Panc1 (cell line): Measurements from ENCODE around the gene NLRC5. TPM values are rescaled to one million over a fixed set of nuclear protein-coding genes. Genes with fewer than 3 reads are reported as not detected.

Experiments used
- ATAC-seq: fragments of 200-7000 bp; cut with Tn5 transposase; 2 replicates; pipeline ENCODE4 v1.9.1; 2020; ENCODE audit warnings: mild to moderate bottlenecking, moderate library complexity
- BruUV-seq: library from RNA; stranded (reverse); fragments of 400-500 nt; replicated peaks from 2 replicates; lab custom pipeline; 2021; lab: Mats Ljungman, UMichigan
- CTCF ChIA-PET: fragments of 300-600 bp; sonication (Branson Sonifier 250); formaldehyde crosslinking; loops from one replicate; lab custom pipeline; 2022; ENCODE audit warnings: antibody characterized with exemption; lab: Charles Lee
- POLR2A ChIA-PET: fragments of 300-600 bp; sonication (Branson Sonifier 250); formaldehyde crosslinking; loops from one replicate; lab custom pipeline; 2022; ENCODE audit warnings: antibody characterized with exemption; lab: Charles Lee
- DNase-seq: peaks from one replicate; pipeline ENCODE4 v3.0.0-alpha.2; 2010; ENCODE audit warnings: low read depth, low spot score
- H3K27ac ChIP-seq: 2 replicates; pipeline ENCODE4 v1.5.1; 2011; ENCODE audit warnings: mild to moderate bottlenecking, low read length, inconsistent platforms
- H3K27me3 ChIP-seq: fragments of 200-500 bp; sonication (Bioruptor generic); 2 replicates; pipeline ENCODE4 v1.6.0; 2014; ENCODE audit warnings: low read length, inconsistent platforms; ENCODE audit not compliant: control insufficient read depth, insufficient read depth
- H3K36me3 ChIP-seq: fragments of 200-500 bp; sonication (Bioruptor generic); 2 replicates; pipeline ENCODE4 v1.5.1; 2014; ENCODE audit warnings: inconsistent platforms, mild to moderate bottlenecking, low read length, moderate library complexity; ENCODE audit not compliant: control insufficient read depth, insufficient read depth
- H3K4me1 ChIP-seq: 2 replicates; pipeline ENCODE4 v1.5.1; 2011; ENCODE audit warnings: inconsistent platforms, mild to moderate bottlenecking, low read length, moderate library complexity; ENCODE audit not compliant: control insufficient read depth, insufficient read depth
- H3K4me3 ChIP-seq, 2 experiments: 2 replicates each; pipeline ENCODE4 v1.5.1; 2011 to 2012; ENCODE audit warnings: low read depth in 2 of 2, low read length in 2 of 2, mild to moderate bottlenecking in 2 of 2, inconsistent platforms in 1 of 2, moderate library complexity in 1 of 2
- H3K9me3 ChIP-seq: fragments of 200-500 bp; sonication (Bioruptor generic); 2 replicates; pipeline ENCODE4 v1.5.1; 2014; ENCODE audit warnings: low read depth, mild to moderate bottlenecking, inconsistent platforms, low read length, moderate library complexity; ENCODE audit not compliant: control insufficient read depth, insufficient read depth
- CTCF ChIP-seq: fragments of 450-650 bp; IDR thresholded peaks from 2 replicates; pipeline ENCODE4 v1.5.1; 2017; ENCODE audit warnings: mild to moderate bottlenecking
- POLR2AphosphoS5 ChIP-seq: IDR thresholded peaks from 2 replicates; pipeline ENCODE4 v1.6.1; 2012; ENCODE audit warnings: mild to moderate bottlenecking, low read depth, low read length, moderate library complexity
- SIN3A ChIP-seq: IDR thresholded peaks from 2 replicates; pipeline ENCODE4 v1.6.1; 2012; ENCODE audit warnings: low read depth, mild to moderate bottlenecking, low read length, moderate library complexity, borderline replicate concordance; ENCODE audit not compliant: insufficient read depth
- TCF7L2 ChIP-seq: IDR thresholded peaks from 2 replicates; pipeline ENCODE4 v1.6.1; 2011; ENCODE audit warnings: mild to moderate bottlenecking, low read depth, low read length, inconsistent platforms
- in situ Hi-C: cut with HindIII; loops from 2 replicates; pipeline ENCODE4 v1.10.0; 2016; ENCODE audit warnings: low sequenced_read_pairs, low pct_unique_long_range_greater_than_20kb
- intact Hi-C: fragments of 100-400 bp; cut with micrococcal nuclease; formaldehyde crosslinking; loops from one replicate; pipeline ENCODE4 v1.10.0; 2022; ENCODE audit not compliant: unreplicated experiment
- total RNA-seq: library from RNA; stranded (reverse); gene quantifications from one replicate; pipeline ENCODE4 v1.2.1, GENCODE V29; 2021; ENCODE audit not compliant: unreplicated experiment
- TF ChIP-seq, protein P1 (sequence below), 2 experiments: IDR thresholded peaks; 2 replicates each; pipeline ENCODE4 v1.6.1; 2011 to 2012; ENCODE audit warnings: low read depth in 2 of 2, control low read depth in 1 of 2, low read length in 1 of 2, mild to moderate bottlenecking in 1 of 2, moderate library complexity in 1 of 2; ENCODE audit not compliant: insufficient read depth in 1 of 2

NLRC5 gene
- total RNA-seq, 1 experiment from 2014 or later: 8.8 TPM

DNA sequence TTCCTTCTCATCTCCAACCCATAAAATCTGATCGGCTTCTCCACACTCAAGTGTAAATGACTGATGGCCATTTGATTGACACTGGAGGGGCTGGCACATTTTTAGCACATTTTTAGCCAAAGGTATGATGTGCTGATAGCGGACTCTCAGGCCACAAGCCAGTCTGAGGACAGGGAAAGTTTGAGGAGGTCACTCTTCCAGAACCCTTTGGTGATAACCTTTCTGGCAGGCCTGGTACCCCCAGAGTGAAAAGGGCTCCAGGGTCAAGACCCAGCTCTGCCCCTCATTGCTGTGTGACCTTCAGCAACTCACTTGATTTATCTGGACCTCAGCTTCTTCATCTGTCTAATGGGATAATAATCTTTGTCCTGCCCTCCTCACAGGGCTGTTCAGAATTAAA is 1.7 kb upstream of the NLRC5 start:
- Histone ChIP-seq H3K9me3 (no peaks in the 10 kb centered on the region), H3K27me3 (no peaks in the 10 kb centered on the region), H3K4me3 (no peak overlapping the region), H3K27ac (no peak overlapping the region), H3K36me3 (no peaks in the 10 kb centered on the region), H3K4me1 (peaks cover 3% of the 10 kb centered on the region; the same call in 1 of the 2 replicates)
- intact Hi-C loops (no loop called here), in situ Hi-C loops (no loop called here)
- POLR2A ChIA-PET: no interaction called here
- DNase-seq (no peak), ATAC-seq (no peak)
- TF ChIP-seq TCF7L2: no peak
- TF ChIP-seq SIN3A: no peak
- no peak for TF ChIP-seq CTCF
- TF ChIP-seq, protein P1, sequence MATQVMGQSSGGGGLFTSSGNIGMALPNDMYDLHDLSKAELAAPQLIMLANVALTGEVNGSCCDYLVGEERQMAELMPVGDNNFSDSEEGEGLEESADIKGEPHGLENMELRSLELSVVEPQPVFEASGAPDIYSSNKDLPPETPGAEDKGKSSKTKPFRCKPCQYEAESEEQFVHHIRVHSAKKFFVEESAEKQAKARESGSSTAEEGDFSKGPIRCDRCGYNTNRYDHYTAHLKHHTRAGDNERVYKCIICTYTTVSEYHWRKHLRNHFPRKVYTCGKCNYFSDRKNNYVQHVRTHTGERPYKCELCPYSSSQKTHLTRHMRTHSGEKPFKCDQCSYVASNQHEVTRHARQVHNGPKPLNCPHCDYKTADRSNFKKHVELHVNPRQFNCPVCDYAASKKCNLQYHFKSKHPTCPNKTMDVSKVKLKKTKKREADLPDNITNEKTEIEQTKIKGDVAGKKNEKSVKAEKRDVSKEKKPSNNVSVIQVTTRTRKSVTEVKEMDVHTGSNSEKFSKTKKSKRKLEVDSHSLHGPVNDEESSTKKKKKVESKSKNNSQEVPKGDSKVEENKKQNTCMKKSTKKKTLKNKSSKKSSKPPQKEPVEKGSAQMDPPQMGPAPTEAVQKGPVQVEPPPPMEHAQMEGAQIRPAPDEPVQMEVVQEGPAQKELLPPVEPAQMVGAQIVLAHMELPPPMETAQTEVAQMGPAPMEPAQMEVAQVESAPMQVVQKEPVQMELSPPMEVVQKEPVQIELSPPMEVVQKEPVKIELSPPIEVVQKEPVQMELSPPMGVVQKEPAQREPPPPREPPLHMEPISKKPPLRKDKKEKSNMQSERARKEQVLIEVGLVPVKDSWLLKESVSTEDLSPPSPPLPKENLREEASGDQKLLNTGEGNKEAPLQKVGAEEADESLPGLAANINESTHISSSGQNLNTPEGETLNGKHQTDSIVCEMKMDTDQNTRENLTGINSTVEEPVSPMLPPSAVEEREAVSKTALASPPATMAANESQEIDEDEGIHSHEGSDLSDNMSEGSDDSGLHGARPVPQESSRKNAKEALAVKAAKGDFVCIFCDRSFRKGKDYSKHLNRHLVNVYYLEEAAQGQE (IDR thresholded peaks at IDR 0.05; ENCODE audit: insufficient read depth in 1 of 2, low read depth in 2 of 2, low read length in 1 of 2): no peak
- TF ChIP-seq POLR2AphosphoS5: no peak
- CTCF ChIA-PET: no interaction called here
- BruUV-seq: no TSS peak

DNA sequence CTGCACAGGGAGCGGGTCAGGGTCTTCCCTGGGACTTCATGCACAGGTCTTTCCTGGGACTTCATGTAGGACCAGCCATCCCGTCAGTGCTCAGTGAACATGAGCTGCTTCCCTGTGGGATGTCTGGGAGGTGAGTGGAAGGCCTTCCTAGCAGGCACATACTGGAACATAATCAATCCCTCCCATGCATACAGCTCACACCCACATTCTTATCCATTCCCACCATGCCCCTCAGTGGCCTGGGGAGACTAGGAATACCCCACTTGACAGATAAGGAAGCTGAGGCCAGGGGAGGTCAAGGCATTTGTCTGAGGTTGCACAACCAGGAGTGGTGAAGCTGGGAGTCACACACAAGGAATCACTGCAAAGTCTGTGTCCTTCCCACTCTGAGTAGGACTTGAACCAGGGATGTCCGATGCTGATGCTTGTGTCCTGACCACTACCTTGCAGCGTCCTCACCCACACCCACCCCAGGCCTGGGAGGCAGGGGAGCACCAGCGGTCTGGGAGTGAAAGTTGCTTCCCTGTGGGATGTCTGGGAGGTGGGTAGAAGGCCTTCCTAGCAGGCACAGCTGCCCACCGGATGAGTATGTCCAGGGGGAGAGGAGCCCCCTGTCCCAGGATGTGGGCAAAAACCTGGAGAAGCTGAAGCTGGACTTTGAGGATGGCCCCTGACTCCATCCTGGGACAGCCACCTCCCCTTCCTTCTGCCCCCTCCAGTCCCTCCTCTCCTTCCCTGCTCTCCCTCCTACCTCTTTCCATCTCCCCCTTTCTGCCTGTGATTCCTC is 1.0 kb upstream of the NLRC5 start:
- intact Hi-C loops (no loop called here), in situ Hi-C loops (no loop called here)
- Histone ChIP-seq H3K9me3 (no peaks in the 10 kb centered on the region), H3K36me3 (no peaks in the 10 kb centered on the region), H3K27me3 (no peaks in the 10 kb centered on the region), H3K4me1 (peaks cover 3% of the 10 kb centered on the region; the same call in 1 of the 2 replicates), H3K4me3 (peak overlapping the region in 1 of 2 experiments; percentile 55; a peak in 2 of 4 replicates), H3K27ac (0 out of 2 replicates have a peak overlapping the region, but pooled peaks have one; percentile 79)
- DNase-seq (no peak), ATAC-seq (no peak)
- no peak for TF ChIP-seq TCF7L2
- TF ChIP-seq, protein P1 (IDR thresholded peaks at IDR 0.05; ENCODE audit: insufficient read depth in 1 of 2, low read depth in 2 of 2, low read length in 1 of 2): no peak
- no peak for TF ChIP-seq POLR2AphosphoS5
- no peak for TF ChIP-seq SIN3A
- ChIA-PET POLR2A (no interaction called here), CTCF (no interaction called here)
- no TSS peak for BruUV-seq
